ENCODE measurements around the gene VPS35L.
A peak's percentile ranks its signal among the peaks of the same experiment; 100 is the strongest.
"Not testable (repeated sequence)": the region's sequence is repeated elsewhere in the genome, so short reads cannot be mapped to it uniquely, and the experiment has no call there.

The VPS35L gene

DNA sequence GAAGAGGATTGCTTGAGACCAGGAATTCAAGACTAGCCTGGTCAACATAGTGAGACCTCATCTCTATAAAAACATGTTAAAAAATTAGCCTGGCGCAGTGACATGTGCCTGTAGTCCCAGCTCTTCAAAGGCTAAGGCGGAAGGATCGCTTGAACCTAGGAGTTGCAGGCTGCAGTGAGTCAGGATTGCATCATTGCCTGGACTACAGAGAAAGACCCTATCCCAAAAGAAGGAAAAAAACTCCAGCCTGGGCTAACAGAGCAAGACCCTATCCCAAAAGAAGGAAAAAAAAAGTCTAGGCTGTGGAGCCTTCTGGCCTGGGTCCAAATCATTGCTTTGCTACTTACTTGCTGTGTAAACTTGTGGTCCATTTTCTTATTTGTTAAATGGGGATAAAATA lies 26.8 kb upstream of the VPS35L start:
- no peak overlapping the region for H3K27ac ChIP-seq (ENCODE audit: low read depth in 2 of 2, low read length in 2 of 2)
- H3K4me3 ChIP-seq (ENCODE audit: low read length in 2 of 2), result no peak overlapping the region
- H3K9me3 ChIP-seq (ENCODE audit: control insufficient read depth in 2 of 2, low read length in 2 of 2), result no peaks in the 10 kb centered on the region
- H3K36me3 ChIP-seq (ENCODE audit: control insufficient read depth in 2 of 2, insufficient read depth in 2 of 2, low read length in 2 of 2), result peaks cover 12 to 19% of the 10 kb centered on the region in 2 donors
- peaks cover 2 to 3% of the 10 kb centered on the region in 2 donors for H3K4me1 ChIP-seq (ENCODE audit: control insufficient read depth in 2 of 2, insufficient read depth in 2 of 2, low read length in 2 of 2)
- H3K27me3 ChIP-seq (ENCODE audit: control insufficient read depth in 2 of 2, insufficient read depth in 2 of 2, low read length in 2 of 2), result no peaks in the 10 kb centered on the region
- H3K9ac ChIP-seq (ENCODE audit: low read depth in 1 of 2, low read length in 2 of 2), result no peak overlapping the region

DNA sequence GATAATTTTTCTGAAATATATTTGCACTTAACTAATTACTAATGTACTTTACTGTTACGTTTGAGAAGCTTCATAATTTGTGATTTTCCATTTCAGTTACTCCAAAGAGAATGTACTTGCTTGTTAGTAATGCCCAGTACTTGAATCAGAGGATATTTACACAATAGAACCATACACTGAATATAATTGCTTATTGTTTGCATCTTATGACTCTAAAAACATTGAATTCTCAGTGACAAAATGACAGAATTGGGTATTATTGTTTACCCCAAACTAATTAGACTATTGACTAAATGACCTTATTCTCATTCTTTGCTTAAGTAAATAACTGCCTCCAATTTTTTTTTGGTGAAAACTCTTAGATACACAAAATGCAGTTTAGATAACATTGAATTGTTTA lies 22.9 kb upstream of the VPS35L start:
- H3K4me3 ChIP-seq (ENCODE audit: low read length in 2 of 2), result no peak overlapping the region
- no peak overlapping the region for H3K9ac ChIP-seq (ENCODE audit: low read depth in 1 of 2, low read length in 2 of 2)
- no peaks in the 10 kb centered on the region for H3K4me1 ChIP-seq (ENCODE audit: control insufficient read depth in 2 of 2, insufficient read depth in 2 of 2, low read length in 2 of 2)
- H3K36me3 ChIP-seq (ENCODE audit: control insufficient read depth in 2 of 2, insufficient read depth in 2 of 2, low read length in 2 of 2), result peaks cover 16 to 33% of the 10 kb centered on the region in 2 donors
- H3K27ac ChIP-seq (ENCODE audit: low read depth in 2 of 2, low read length in 2 of 2), result no peak overlapping the region
- no peaks in the 10 kb centered on the region for H3K27me3 ChIP-seq (ENCODE audit: control insufficient read depth in 2 of 2, insufficient read depth in 2 of 2, low read length in 2 of 2)
- H3K9me3 ChIP-seq (ENCODE audit: control insufficient read depth in 2 of 2, low read length in 2 of 2), result no peaks in the 10 kb centered on the region

DNA sequence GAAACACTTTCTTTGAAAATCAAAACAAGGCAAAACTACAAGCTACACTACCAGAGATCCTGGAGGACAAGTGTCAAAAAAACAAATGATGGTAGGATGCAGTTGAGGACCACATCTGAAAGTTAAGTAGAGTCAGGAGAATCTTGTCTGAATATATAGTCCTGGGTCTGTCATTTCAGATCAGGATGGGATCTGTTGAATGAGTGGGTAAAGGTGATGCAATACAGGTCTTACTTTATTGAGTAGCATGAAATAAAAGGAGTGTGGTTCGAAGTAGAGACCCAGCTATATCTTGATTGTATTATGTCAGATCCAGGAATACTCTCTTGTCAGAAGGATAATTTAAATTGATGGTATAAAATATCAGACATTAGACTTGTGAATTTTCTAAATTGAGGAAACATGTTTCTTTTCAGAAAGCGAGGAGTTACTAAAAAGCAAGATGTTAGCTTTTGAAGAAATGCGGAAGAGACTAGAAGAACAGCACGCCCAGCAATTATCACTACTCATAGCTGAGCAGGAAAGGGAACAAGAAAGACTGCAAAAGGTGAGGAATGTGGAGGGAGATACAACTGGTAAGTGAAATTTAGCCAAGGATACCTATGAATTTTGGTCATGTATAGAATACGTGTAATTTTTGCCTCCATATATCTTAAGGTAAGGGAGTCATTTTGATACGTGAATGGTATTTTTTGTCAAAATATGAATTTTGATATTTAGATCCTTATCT lies 15.1 kb upstream of the VPS35L start:
- no peak overlapping the region for H3K4me3 ChIP-seq (ENCODE audit: low read length in 2 of 2)
- peaks cover 0 to 2% of the 10 kb centered on the region in 2 donors for H3K4me1 ChIP-seq (ENCODE audit: control insufficient read depth in 2 of 2, insufficient read depth in 2 of 2, low read length in 2 of 2)
- H3K9ac ChIP-seq (ENCODE audit: low read depth in 1 of 2, low read length in 2 of 2), result no peak overlapping the region
- no peak overlapping the region for H3K27ac ChIP-seq (ENCODE audit: low read depth in 2 of 2, low read length in 2 of 2)
- H3K36me3 ChIP-seq (ENCODE audit: control insufficient read depth in 2 of 2, insufficient read depth in 2 of 2, low read length in 2 of 2), result peaks cover 4 to 41% of the 10 kb centered on the region in 2 donors
- no peaks in the 10 kb centered on the region for H3K27me3 ChIP-seq (ENCODE audit: control insufficient read depth in 2 of 2, insufficient read depth in 2 of 2, low read length in 2 of 2)
- H3K9me3 ChIP-seq (ENCODE audit: control insufficient read depth in 2 of 2, low read length in 2 of 2), result no peaks in the 10 kb centered on the region

DNA sequence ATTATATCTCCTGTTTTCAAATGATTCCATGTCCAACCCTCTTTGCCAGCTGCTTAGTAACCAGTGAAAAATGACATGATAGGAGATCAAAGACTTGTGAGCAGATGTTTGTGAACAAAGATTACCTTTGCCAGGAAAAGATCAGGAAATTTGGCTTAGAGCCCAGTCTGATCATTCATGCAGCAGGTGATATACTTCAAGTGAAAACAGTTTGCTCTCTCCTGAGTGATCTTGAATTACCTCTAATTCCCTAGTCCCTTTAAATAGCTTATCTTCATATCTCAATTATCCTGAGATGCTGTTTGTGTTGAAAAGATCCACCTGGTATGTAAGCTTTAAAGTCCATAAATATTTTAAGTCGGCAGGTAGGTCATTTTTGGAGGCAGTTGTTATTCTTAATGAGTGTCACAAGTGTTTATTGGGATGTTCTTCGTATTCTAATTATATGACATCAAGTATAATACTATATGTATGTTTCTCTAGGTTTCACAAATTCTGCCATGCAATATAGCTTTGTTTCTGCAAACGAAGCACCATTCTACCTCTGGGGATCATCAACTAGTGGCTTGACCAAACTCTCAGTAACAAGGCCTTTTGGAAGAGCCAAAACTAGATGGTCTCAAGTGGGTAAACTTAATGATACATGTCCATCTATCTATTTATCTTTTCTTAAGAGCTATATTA lies 13.2 kb upstream of the VPS35L start:
- H3K4me1 ChIP-seq (ENCODE audit: control insufficient read depth in 2 of 2, insufficient read depth in 2 of 2, low read length in 2 of 2), result peaks cover 0 to 2% of the 10 kb centered on the region in 2 donors
- no peaks in the 10 kb centered on the region for H3K27me3 ChIP-seq (ENCODE audit: control insufficient read depth in 2 of 2, insufficient read depth in 2 of 2, low read length in 2 of 2)
- no peak overlapping the region for H3K27ac ChIP-seq (ENCODE audit: low read depth in 2 of 2, low read length in 2 of 2)
- no peak overlapping the region for H3K9ac ChIP-seq (ENCODE audit: low read depth in 1 of 2, low read length in 2 of 2)
- H3K4me3 ChIP-seq (ENCODE audit: low read length in 2 of 2), result no peak overlapping the region
- peaks cover 0 to 29% of the 10 kb centered on the region in 2 donors for H3K36me3 ChIP-seq (ENCODE audit: control insufficient read depth in 2 of 2, insufficient read depth in 2 of 2, low read length in 2 of 2)
- H3K9me3 ChIP-seq (ENCODE audit: control insufficient read depth in 2 of 2, low read length in 2 of 2), result no peaks in the 10 kb centered on the region

DNA sequence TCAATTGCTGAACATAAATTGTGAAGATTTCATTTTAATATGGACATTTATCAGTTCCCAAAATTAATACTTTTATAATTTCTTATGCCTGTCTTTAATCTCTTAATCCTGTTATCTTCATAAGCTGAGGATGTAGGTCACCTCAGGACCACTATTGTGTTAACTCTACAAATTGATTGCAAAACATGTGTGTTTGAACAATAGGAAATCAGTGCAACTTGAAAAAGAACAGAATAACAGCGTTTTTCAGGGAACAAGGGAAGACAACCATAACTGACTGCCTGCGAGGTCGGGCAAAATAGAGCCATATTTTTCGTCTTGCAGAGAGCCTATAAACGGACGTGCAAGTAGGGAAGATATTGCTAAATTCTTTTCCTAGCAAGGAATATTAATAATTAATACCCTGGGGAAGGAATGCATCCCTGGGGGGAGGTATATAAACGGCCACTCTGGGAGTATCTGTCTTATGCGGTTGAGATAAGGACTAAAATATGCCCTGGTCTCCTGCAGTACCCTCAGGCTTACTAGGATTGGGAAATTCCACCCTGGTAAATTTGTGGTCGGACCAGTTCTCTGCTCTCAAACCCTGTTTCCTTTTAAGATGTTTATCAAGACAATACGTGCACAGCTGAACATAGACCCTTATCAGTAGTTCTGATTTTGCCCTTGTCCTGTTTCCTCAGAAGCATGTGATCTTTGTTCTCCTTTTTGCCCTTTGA lies 12.1 kb upstream of the VPS35L start:
- peaks cover 3 to 33% of the 10 kb centered on the region in 2 donors for H3K36me3 ChIP-seq (ENCODE audit: control insufficient read depth in 2 of 2, insufficient read depth in 2 of 2, low read length in 2 of 2)
- H3K9ac ChIP-seq (ENCODE audit: low read depth in 1 of 2, low read length in 2 of 2); H3K4me3 ChIP-seq (ENCODE audit: low read length in 2 of 2); H3K4me1 ChIP-seq (ENCODE audit: control insufficient read depth in 2 of 2, insufficient read depth in 2 of 2, low read length in 2 of 2); H3K27me3 ChIP-seq (ENCODE audit: control insufficient read depth in 2 of 2, insufficient read depth in 2 of 2, low read length in 2 of 2); H3K27ac ChIP-seq (ENCODE audit: low read depth in 2 of 2, low read length in 2 of 2); H3K9me3 ChIP-seq (ENCODE audit: control insufficient read depth in 2 of 2, low read length in 2 of 2): not testable (repeated sequence)

DNA sequence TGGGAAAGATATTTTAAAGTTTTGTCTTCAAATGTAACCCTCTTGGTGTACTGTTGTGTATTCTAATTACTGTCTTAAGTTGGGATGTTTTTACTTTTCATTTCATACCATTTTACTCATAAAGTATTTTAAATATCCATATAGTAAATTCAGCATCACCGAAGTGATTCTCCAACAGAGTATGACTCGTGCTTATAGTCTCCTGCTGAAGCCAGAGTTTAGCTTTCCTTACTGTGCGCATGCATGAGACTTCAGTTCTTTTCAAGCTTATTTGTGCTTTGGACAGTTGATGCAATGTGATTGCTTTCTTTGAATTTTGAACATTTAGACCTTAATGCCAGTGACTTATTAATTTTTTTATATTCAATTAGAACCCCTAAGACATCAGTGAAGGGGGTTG lies 7.4 kb upstream of the VPS35L start:
- Histone ChIP-seq H3K4me1 (ENCODE audit: control insufficient read depth in 2 of 2, insufficient read depth in 2 of 2, low read length in 2 of 2) (no peaks in the 10 kb centered on the region), H3K27ac (ENCODE audit: low read depth in 2 of 2, low read length in 2 of 2) (no peak overlapping the region), H3K9ac (ENCODE audit: low read depth in 1 of 2, low read length in 2 of 2) (no peak overlapping the region), H3K27me3 (ENCODE audit: control insufficient read depth in 2 of 2, insufficient read depth in 2 of 2, low read length in 2 of 2) (no peaks in the 10 kb centered on the region), H3K36me3 (ENCODE audit: control insufficient read depth in 2 of 2, insufficient read depth in 2 of 2, low read length in 2 of 2) (peaks cover 5 to 30% of the 10 kb centered on the region in 2 donors), H3K4me3 (ENCODE audit: low read length in 2 of 2) (no peak overlapping the region), H3K9me3 (ENCODE audit: control insufficient read depth in 2 of 2, low read length in 2 of 2) (no peaks in the 10 kb centered on the region)

DNA sequence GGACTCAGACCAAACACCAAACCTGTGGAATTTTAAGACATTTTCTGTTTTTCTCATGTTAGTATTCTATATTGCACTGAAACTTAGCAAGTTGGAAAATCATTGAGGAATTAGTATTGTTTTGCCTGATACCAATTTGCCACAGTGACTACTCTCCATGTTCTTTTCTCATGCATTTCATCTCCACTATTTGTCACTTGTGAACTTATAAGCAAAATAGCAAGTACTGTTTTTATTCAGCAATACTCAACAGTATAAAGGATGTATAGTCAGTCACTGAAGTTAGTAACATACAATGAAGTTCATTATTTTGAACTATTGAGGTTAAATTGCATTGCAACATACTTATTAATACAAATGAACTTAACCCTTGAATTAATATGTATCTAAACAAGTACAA lies 5.8 kb upstream of the VPS35L start:
- Histone ChIP-seq H3K27ac (ENCODE audit: low read depth in 2 of 2, low read length in 2 of 2) (no peak overlapping the region), H3K9me3 (ENCODE audit: control insufficient read depth in 2 of 2, low read length in 2 of 2) (no peaks in the 10 kb centered on the region), H3K9ac (ENCODE audit: low read depth in 1 of 2, low read length in 2 of 2) (no peak overlapping the region), H3K4me3 (ENCODE audit: low read length in 2 of 2) (no peak overlapping the region), H3K4me1 (ENCODE audit: control insufficient read depth in 2 of 2, insufficient read depth in 2 of 2, low read length in 2 of 2) (no peaks in the 10 kb centered on the region), H3K27me3 (ENCODE audit: control insufficient read depth in 2 of 2, insufficient read depth in 2 of 2, low read length in 2 of 2) (no peaks in the 10 kb centered on the region), H3K36me3 (ENCODE audit: control insufficient read depth in 2 of 2, insufficient read depth in 2 of 2, low read length in 2 of 2) (peaks cover 5 to 20% of the 10 kb centered on the region in 2 donors)

DNA sequence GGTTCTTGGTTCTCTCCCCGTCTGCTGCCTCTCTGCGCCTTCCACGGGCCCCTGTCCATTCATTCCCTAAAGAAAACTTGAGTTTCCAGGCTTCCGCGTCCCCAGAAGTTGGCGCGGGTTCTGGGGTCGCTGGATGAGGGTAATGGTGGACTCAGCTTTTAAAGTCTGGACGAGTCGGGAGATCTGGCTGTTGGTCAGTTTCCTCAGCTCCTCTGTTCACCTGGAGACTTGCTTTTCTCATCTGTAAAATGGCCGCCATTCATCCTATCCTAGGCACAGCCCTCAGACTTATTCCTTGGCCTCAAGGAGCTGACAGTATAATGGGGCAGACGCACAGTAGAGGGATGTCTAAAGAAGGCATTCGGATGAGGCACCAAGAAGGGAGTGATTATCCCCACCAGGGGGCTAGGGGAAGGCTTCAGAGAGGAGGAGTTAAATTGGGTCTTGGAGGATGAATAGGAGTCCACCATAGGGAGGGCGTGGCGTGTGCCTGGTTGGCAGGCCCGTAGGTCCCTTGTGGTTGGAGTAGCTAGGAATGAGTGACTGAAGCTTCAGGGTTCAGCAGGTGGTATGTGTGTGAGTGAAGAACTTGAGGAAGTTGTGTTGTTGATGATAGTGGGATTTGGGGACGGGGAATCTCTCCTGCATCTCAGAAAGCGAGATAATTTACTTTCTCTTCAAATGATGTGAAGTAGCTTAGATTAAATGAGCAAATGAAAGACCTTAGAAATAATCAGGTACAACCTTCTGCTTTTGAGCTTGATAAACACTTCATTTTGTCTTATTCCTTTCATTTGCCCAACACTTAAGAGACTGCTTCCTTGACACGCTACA lies 652 bp downstream of the VPS35L start:
- Histone ChIP-seq H3K27me3 (ENCODE audit: control insufficient read depth in 2 of 2, insufficient read depth in 2 of 2, low read length in 2 of 2) (no peaks in the 10 kb centered on the region), H3K4me1 (ENCODE audit: control insufficient read depth in 2 of 2, insufficient read depth in 2 of 2, low read length in 2 of 2) (peaks cover 3 to 5% of the 10 kb centered on the region in 2 donors), H3K36me3 (ENCODE audit: control insufficient read depth in 2 of 2, insufficient read depth in 2 of 2, low read length in 2 of 2) (no peaks in the 10 kb centered on the region), H3K9ac (ENCODE audit: low read depth in 1 of 2, low read length in 2 of 2) (peak overlapping the region; percentile 89 to 93), H3K27ac (ENCODE audit: low read depth in 2 of 2, low read length in 2 of 2) (peak overlapping the region; percentile 67 to 91), H3K4me3 (ENCODE audit: low read length in 2 of 2) (peak overlapping the region; percentile 71 to 95), H3K9me3 (ENCODE audit: control insufficient read depth in 2 of 2, low read length in 2 of 2) (no peaks in the 10 kb centered on the region)

DNA sequence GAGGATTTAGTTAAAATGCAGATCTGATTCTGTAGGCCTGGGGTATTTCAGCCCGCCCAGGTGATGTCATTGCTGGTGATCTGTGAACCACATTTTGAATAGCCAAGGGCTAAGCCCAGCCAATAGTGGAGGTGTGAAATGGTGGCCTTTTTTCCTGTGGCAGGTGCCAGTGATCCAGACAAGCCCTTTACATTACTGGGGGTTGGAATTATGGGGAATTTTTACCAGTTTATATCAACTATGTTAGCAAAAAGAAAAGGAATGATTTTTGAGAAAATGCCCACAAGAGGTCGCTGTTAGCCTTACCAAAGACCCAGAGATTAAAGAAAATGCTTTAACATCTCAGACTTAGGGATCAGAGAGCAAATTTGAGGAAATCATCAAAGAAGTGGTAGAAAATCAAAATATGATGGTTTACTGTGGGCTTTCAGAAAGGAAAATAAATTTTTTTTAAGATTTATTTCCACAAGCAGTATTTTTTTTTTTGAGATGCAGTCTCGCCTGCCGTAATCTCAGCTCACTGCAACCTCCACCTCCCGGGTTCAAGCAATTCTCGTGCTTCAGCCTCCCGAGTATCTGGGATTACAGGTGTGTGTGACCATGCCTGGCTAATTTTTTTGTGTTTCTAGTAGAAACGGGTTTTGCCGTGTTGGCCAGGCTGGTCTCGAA lies 3.9 kb downstream of the VPS35L start:
- no peaks in the 10 kb centered on the region for H3K27me3 ChIP-seq (ENCODE audit: control insufficient read depth in 2 of 2, insufficient read depth in 2 of 2, low read length in 2 of 2)
- H3K9me3 ChIP-seq (ENCODE audit: control insufficient read depth in 2 of 2, low read length in 2 of 2), result no peaks in the 10 kb centered on the region
- H3K36me3 ChIP-seq (ENCODE audit: control insufficient read depth in 2 of 2, insufficient read depth in 2 of 2, low read length in 2 of 2), result no peaks in the 10 kb centered on the region
- H3K27ac ChIP-seq (ENCODE audit: low read depth in 2 of 2, low read length in 2 of 2), result no peak overlapping the region
- no peak overlapping the region for H3K4me3 ChIP-seq (ENCODE audit: low read length in 2 of 2)
- H3K4me1 ChIP-seq (ENCODE audit: control insufficient read depth in 2 of 2, insufficient read depth in 2 of 2, low read length in 2 of 2), result peaks cover 3 to 5% of the 10 kb centered on the region in 2 donors
- H3K9ac ChIP-seq (ENCODE audit: low read depth in 1 of 2, low read length in 2 of 2), result no peak overlapping the region
